GM19468 (cell line): ENCODE results near the gene OSBPL10.

Source experiments
- ATAC-seq: cut with Tn5 transposase; IDR thresholded peaks from one replicate; pipeline ENCODE4 v1.9.1; 2021; ENCODE audit warnings: mild to moderate bottlenecking, moderate library complexity, moderate number of reproducible peaks; ENCODE audit not compliant: unreplicated experiment; ENCODE audit errors: extremely low read depth

The OSBPL10 gene

GRCh38 chr3:31613654-31614053 lies 367.4 kb downstream of the OSBPL10 start:
- no peak for ATAC-seq

GRCh38 chr3:31613177-31613576 lies 367.9 kb downstream of the OSBPL10 start:
- ATAC-seq = no peak
